Measurements from ENCODE around the gene AADAC. TPM values are rescaled to one million over a fixed set of nuclear protein-coding genes. Genes with fewer than 3 reads are reported as not detected.
"Not testable (repeated sequence)": the region's sequence is repeated elsewhere in the genome, so short reads cannot be mapped to it uniquely, and the experiment has no call there.

Gene AADAC, protein sequence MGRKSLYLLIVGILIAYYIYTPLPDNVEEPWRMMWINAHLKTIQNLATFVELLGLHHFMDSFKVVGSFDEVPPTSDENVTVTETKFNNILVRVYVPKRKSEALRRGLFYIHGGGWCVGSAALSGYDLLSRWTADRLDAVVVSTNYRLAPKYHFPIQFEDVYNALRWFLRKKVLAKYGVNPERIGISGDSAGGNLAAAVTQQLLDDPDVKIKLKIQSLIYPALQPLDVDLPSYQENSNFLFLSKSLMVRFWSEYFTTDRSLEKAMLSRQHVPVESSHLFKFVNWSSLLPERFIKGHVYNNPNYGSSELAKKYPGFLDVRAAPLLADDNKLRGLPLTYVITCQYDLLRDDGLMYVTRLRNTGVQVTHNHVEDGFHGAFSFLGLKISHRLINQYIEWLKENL
- polyA plus RNA-seq (2011; rRNA removed) (not detected in 2 replicates), polyA minus RNA-seq (2011; rRNA and poly(A)+ RNA removed) (not detected in 2 replicates)

DNA sequence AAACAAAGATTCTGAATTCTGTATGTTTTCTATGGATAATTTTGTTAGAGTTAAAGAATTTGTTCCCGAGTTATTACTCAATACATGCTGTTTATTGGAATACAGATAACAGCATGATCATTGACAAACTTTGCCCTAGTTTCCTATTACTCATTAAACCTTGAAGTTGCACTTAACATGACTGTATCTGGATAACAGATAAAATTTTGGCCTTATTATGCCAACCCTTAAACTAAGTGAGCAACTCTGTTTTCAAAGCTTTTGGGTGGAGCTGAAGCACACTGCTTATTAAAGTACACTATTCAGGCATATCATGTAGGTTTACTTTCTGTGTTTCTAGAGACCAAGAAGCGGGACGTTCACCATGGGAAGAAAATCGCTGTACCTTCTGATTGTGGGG is at the start of gene AADAC:
Gene AADAC (plus strand): TSS at position 318 of the 400 bp plus-strand sequence. CDS start 47 bp downstream, at position 365.
- DNase-seq (ENCODE audit: low read depth), result no peak
- Histone ChIP-seq H3K4me3 (ENCODE audit: low read depth, low read length) (no peak within 1 kb of the TSS), H3K36me3 (ENCODE audit: control insufficient read depth, insufficient read depth, low read length) (no peaks in the 10 kb centered on the region), H3K27me3 (ENCODE audit: control insufficient read depth, insufficient read depth, low read length) (no peaks in the 10 kb centered on the region)
- TF ChIP-seq, protein P1, sequence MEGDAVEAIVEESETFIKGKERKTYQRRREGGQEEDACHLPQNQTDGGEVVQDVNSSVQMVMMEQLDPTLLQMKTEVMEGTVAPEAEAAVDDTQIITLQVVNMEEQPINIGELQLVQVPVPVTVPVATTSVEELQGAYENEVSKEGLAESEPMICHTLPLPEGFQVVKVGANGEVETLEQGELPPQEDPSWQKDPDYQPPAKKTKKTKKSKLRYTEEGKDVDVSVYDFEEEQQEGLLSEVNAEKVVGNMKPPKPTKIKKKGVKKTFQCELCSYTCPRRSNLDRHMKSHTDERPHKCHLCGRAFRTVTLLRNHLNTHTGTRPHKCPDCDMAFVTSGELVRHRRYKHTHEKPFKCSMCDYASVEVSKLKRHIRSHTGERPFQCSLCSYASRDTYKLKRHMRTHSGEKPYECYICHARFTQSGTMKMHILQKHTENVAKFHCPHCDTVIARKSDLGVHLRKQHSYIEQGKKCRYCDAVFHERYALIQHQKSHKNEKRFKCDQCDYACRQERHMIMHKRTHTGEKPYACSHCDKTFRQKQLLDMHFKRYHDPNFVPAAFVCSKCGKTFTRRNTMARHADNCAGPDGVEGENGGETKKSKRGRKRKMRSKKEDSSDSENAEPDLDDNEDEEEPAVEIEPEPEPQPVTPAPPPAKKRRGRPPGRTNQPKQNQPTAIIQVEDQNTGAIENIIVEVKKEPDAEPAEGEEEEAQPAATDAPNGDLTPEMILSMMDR (IDR thresholded peaks at IDR 0.05; ENCODE audit: insufficient read depth, low read depth, low read length), result no peak
- CTCF ChIA-PET, result no interaction called here
- POLR2A ChIA-PET, result no interaction called here

DNA sequence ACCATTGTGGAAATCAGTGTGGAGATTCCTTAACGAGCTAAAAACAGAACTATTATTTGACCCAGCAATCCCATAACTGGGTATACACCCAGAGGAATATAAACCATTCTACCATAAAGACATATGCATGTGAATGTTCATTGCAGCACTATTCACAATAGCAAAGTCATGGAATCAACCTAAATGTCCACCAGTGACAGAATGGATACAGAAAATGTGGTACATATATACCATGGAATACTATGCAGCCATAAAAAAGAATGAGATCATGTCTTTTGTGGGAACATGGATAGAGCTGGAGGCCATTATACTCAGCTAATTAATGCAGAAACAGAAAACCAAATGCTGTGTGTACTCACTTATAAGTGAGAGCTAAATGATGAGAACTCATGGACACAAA is 49.2 kb upstream of the AADAC start:
- CTCF ChIA-PET, result interaction anchor here (0.5 kb wide), 1 partner anchor 965 kb away, joined by 3 read pairs; no protein-coding TSS in a partner anchor
- H3K4me3 ChIP-seq (ENCODE audit: low read depth, low read length); DNase-seq (ENCODE audit: low read depth); POLR2A ChIA-PET; H3K36me3 ChIP-seq (ENCODE audit: control insufficient read depth, insufficient read depth, low read length); H3K27me3 ChIP-seq (ENCODE audit: control insufficient read depth, insufficient read depth, low read length): not testable (repeated sequence)

DNA sequence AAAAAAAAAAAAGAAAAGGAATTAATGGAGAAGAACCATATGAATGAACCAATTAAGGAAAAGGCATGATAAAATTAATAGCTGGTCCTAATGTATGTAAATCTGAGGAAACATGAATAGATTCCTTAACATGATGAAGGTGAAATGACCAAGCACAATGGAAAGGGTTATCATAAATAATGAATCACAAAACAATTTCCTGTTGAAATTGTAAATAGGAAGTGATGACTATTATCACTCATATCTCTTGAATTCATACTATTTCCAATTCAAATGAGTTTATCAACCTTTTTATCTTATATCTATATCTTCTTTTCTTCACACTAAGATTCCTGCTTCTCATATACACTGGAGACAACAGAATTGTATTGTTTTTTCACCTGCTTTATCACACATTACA is 48.2 kb upstream of the AADAC start:
- no peak for DNase-seq (ENCODE audit: low read depth)
- Histone ChIP-seq H3K4me3 (ENCODE audit: low read depth, low read length) (no peak overlapping the region), H3K36me3 (ENCODE audit: control insufficient read depth, insufficient read depth, low read length) (no peaks in the 10 kb centered on the region), H3K27me3 (ENCODE audit: control insufficient read depth, insufficient read depth, low read length) (no peaks in the 10 kb centered on the region)
- ChIA-PET POLR2A (no interaction called here), CTCF (no interaction called here)
- TF ChIP-seq, protein P1 (IDR thresholded peaks at IDR 0.05; ENCODE audit: insufficient read depth, low read depth, low read length), result no peak

DNA sequence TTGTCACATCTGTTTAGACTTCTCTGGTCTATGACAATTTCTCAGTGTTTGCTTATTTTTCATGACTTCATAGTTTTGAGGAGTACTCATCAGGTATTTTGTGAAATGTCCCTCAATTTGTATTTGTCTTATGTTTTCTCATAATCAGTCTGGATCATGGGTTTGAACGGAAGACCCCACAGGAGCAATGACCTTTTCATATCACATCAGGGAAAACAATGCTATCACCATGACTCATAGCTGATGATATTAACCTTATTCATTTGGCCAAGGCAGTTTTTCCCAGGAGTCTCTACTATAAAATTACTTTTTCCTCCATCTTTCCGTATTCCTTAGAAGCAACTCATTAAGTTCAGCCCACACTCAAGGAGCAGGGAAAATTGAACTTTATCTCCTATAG is 47.5 kb upstream of the AADAC start:
- TF ChIP-seq, protein P1 (IDR thresholded peaks at IDR 0.05; ENCODE audit: insufficient read depth, low read depth, low read length), result no peak
- H3K4me3 ChIP-seq (ENCODE audit: low read depth, low read length), result no peak overlapping the region
- no peak for DNase-seq (ENCODE audit: low read depth)

DNA sequence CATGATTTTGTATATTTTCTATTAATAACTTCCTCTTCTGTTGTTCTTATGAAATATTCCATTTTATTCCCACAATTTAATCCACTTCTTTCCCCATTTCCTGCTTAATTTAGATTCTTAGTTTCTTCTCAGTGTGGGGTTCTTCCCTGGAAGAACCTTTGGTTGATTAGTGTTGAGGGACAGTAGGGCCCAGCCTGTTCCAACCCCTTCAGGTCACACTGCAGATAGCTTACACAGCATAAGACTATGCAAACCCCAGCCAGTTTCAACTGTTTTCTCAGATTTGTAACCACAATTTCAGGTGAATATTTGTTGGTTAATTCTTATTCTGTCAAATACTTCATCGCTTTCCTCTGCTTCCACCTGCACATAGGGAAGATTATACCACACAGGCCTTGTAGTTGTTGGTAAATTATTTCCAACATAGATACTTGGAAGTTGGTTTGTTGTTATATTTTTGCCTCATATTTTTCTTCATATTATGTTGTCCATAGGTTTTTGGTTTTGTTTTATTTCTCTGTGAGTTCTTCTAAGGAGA is 45.5 kb upstream of the AADAC start:
- no peak for DNase-seq (ENCODE audit: low read depth)
- Histone ChIP-seq H3K27me3 (ENCODE audit: control insufficient read depth, insufficient read depth, low read length) (no peaks in the 10 kb centered on the region), H3K36me3 (ENCODE audit: control insufficient read depth, insufficient read depth, low read length) (no peaks in the 10 kb centered on the region), H3K4me3 (ENCODE audit: low read depth, low read length) (no peak overlapping the region)
- CTCF ChIA-PET, result no interaction called here
- TF ChIP-seq, protein P1 (IDR thresholded peaks at IDR 0.05; ENCODE audit: insufficient read depth, low read depth, low read length), result no peak
- POLR2A ChIA-PET, result no interaction called here

More for the DNA sequence above, 47.5 kb upstream of the AADAC start:
- Histone ChIP-seq H3K27me3 (ENCODE audit: control insufficient read depth, insufficient read depth, low read length) (no peaks in the 10 kb centered on the region), H3K36me3 (ENCODE audit: control insufficient read depth, insufficient read depth, low read length) (no peaks in the 10 kb centered on the region)
- CTCF ChIA-PET, result no interaction called here
- POLR2A ChIA-PET, result no interaction called here

Data from BJ (cell line).